ENCODE measurements around the gene ENPP7.
"Not testable (repeated sequence)": the region's sequence is repeated elsewhere in the genome, so short reads cannot be mapped to it uniquely, and the experiment has no call there.

Gene ENPP7

DNA sequence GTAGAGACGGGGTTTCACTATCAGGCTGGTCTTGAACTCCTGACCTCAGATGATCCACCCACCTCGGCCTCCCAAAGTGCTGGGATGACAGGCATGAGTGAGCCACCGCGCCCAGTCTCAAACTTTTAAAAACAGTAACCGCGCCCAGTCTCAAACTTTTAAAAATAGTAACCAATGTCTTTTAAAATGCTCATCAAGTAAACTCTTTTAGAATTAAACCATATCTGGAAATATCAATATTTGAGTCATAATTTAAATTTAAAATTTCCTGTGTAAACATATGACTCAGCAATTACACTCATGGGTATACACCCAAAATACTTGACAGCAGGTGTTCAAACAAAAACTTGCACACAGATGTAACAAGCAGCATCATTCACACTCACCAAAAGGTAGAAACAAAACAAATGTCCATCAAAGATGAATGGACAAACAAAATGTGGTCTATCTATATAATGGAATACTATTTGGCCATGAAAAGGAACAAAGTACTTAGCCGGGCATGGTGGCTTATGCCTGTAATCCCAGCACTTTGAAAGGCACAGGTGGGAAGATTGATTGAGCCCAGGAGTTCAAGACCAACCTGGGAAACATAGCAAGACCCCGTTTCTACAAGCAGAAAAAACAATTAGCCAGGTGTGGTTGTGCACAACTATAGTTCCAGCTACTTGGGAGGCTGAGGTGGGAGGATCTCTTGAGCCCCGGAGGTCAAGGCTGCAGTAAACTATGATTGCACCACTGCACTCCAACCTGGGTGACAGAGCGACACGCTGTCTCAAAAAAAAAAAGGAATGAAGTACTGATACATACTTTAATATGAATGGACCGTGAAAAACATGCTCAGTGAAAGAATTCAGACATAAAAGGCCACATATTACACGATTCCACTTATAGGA, 20.2 kb downstream of the ENPP7 start:
- peak; percentile 68 to 83 for DNase-seq

DNA sequence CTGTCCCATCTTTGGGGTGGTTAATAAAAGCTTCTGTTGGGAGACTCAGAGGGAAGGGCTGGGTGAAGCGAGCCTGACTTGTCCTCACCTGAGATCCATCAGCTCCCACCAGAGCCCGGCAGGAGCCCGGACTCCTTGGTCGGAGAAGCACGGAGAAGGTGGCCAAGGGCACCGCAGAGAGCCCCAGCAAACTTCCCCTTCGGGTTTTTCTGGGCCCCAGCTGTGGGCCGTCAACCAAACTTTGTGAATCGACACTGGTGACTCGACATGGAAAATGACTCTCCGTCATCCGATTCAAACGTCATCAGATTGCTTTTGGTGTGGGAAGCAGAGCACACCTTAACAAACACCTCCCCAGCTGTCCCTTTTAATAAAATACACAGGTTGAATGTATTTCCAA, 21.4 kb downstream of the ENPP7 start:
- DNase-seq, result no peak

DNA sequence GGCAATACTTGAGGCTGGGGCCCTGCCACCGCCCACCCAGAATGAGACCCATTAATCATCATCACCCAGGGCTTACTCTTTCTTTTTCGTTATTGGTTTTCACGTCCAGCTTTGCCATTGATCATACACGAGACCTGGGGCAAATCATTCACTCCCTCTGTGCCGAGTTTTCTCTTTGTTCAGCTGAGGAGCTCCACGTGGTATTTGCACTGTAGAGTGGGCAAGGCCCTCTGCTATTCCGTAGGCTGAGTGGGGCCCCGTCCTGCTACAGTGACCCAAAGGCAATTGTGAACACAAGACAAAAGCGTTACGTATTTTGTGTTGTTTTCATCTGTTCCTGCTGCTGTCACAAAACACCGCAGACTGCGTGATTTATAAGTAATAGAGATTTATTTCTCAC, 23.6 kb downstream of the ENPP7 start:
- no peak for DNase-seq

DNA sequence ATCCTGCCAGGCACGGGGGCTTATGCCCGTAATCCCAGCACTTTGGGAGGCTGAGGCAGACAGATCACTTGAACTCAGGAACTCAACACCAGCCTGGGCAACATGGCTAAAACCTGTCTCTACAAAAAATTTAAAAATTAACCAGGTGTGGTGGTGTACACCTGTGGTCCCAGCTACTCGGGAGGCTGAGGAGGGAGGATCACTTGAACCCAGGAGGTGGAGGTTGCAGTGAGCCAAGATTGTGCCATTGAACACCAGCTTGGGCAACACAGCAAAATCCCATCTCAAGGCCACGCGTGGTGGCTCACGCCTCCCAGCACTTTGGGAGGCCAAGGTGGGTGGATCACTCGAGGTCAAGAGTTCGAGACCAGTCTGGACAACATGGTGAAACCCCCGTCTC, 24.2 kb downstream of the ENPP7 start:
- not testable (repeated sequence) for DNase-seq

DNA sequence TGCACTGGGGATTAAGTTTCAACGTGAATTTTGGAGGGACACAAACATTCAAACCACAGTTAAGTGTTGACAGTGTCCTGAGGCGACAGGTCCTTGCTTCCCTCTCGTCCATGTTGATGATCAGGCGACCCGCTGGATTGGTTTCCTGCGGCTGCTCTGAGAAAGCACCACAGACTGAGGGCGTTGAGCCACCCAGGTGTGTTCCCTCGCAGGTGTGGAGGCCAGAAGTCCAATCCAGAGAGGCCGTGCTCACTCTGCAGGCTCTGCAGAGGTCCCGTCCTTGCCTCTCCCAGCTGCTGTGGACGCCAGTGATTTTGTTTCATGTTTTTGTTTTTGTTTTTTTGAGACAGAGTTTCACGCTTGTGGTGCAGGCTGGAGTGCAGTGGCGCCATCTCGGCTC, 24.8 kb downstream of the ENPP7 start:
- no peak for DNase-seq

DNA sequence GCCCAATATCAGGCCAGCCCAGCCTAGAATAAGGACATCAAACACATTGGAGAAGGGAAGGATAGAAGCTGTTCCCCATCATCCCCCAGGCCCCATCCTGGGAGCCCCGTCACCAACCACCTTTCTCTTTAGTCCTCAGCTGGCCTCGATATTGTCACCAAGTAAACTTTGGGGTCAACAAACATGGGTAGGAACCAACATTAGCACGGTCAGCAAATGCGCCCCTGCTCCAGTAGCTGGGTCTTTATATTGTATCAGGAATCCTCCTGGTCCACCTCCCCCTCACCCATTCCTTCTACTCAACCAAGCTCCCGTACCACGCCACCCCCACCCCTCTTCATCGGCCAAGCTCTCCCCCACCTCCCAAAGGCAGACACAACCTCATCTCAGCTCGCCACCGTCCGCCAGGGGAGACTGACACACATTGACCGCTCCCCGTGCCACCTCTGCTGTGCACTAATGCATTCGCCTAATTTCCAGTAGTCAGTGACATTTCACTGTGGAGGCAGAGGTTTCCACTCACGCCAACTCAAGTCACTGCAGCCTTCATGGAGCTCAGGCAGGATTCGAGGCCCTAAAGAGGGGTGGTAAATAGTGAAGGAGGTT, 26.5 kb downstream of the ENPP7 start:
- no peak for DNase-seq

DNA sequence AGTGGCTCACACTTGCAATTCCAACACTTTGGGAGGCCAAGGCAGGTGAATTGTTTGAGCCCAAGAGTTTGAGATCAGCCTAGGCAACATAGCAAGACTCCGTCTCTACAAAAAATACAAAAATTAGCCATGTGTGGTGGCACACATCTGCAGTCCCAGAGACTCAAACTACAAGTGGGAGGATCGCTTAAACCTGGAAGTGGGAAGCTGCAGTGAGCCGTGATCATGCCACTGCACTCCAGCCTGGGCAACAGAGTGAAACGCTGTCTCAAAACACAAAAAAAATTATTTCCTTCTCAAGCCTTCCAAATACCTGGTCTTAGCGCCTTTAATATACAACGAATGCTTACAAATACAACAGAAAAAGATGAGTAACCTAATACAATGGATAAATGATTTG, 27.5 kb downstream of the ENPP7 start:
- DNase-seq, result no peak

DNA sequence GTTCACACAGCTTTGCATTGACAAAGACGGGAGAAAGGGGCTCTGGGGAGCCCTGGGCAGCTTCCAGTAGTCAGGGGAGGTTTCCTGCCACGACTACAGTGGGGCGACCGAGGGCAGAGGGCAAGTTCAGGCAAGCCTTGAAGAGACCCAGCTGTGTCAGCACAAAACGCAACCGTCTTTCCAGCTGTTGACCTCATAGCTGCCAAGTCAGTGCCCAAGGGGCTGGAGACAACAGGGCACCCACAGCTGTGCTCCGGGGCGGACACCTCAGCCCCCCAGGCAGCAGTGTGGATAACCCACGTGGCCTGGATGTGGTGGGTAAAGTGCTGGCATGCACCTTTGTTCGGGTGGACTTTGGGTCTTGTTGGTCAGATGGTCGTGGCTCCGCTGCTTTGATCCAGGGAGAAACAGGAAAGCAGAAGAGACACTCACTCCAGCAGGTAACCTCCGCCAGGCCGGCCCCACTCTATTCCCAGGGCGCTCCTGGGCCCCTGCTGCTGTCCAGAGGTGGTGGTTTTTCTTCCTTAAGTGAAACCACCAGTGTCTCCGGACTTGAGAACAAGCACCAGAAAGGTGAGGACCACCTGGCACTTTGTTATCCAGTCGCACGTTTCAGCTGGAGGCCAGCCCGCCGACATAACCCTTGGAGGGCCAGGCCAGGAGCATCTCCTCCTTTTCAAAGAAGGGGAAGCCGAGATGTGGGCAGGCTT, 29.6 kb downstream of the ENPP7 start:
- DNase-seq, result no peak

DNA sequence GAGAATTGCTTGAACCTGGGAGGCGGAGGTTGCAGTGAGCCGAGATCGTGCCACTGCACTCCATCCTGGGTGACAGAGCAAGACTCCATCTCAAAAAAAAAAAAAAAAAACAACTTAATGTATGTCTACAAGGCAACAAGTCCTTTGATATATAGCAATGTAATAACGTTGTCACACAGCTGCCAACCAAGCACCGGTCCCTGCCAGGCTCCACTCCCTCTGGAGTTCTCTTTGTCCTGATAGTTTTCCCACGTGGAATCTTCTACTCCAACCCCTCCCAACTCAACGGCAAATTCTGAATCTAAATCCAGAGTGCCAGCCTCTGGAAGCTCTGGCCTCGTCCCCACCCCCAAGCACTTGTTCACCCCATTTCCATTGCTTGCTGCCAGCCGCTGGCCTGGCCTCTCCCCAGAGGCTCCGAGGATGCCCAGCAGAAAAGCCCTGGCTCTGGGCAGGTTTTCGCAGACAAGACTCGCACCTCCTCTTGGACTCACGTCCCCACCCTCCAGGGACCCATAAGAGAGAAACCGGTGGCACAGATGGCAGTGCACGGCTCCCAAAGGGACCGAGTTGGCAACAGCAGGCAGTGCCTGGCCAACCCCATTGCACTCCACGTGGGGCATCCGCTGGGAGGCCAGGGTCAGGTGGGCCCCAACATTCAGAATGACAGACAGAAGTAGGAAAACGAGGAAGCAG, 31.3 kb downstream of the ENPP7 start:
- no peak for DNase-seq

DNA sequence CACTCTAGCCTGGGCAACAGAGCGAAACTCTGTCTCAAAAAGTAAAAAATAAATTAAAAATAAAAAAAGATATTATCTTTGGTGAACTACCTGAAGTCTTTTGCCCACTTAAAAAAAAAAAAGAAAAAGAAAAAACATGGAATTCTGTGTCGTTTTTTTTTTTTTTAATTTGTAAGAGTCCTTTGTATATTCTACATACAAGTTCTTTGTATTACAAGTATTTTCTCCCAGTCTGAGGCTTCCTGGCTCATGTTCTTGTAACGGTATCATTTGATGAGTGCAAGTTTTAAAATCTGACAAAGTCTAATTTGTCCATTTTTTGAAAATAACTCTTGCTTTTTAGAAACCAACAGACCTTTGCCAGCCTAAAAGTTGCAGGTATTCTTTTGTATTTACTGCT, 35.0 kb downstream of the ENPP7 start:
- no peak for DNase-seq

DNA sequence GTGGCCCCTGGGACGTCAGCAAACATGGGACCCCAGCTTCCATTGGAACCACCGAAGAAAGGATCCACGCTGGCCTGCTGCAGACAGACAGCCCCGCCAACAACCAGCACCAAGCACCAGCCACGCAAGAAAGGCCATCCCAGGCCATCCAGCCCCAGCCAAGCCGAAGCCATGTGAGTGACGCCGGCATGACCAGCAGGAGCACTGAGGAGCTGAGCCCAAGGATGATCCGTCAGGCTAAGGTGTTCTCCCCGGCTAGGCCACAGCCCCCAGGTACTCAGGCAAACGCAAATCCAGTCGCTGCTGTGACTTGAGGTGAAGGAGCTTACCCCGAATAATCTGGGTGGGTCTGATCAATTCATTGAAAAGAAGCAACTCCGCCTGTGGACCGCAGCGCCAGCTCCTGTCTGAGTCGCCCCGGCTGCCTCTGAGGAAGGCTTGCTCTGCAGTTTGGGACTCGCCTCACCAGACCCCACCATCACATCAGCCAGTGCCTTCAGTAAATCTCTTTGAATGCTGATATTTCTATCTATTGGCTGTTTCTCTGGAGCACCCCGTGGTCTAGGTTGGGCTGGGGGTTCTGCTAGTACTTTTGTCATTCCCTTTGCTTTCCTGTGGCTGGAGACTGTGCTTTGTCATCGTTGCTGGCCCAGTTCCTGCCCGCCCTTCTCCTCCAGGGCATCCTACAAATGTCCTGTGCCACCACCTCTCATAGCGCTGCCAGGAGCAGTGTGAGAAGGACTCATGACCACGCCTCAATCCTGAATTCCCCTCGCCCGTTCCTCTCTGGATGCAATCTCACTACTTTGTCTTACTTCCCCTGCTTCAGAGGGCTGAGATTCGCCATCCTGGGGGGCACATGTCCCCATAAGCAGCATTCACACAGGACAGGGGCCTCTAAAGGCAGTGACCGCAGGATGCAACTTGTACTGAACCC, 39.1 kb downstream of the ENPP7 start:
- DNase-seq, result no peak

DNA sequence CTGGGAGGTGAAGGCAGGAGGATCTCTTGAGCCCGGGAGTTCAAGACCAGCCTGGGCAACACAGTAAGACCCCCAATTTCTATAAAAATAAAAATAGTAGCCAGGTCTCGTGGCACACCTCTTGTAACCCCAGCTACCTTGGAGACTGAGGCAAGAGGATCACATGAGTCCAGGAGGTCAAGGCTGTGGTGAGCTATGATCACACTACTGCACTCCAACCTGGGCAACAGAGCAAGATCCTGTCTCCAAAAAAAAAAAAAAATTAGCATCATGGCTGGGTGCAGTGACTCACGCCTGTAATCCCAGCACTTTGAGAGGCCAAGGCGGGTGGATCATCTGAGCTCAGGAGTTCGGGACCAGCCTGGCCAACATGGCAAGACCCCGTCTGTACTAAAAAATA, 40.5 kb downstream of the ENPP7 start:
- DNase-seq, result no peak

DNA sequence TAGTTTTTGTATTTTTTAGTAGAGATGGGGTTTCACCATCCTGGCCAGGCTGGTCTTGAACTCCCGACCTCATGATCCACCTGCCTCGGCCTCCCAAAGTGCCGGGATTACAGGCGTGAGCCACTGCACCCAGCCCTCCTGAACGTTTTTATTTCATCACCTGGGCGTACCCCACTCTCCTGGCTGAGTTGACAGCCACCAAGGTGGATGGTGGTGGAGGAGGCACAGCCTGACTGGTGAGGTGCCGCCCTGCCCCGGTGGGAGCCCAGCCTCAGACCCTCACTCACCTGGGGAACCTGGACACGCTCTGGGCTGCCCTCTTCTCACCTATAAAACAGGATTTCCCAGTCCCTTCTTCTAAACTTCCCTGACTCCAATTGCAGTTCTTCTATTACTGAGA, 42.0 kb downstream of the ENPP7 start:
- DNase-seq, result not testable (repeated sequence)

DNA sequence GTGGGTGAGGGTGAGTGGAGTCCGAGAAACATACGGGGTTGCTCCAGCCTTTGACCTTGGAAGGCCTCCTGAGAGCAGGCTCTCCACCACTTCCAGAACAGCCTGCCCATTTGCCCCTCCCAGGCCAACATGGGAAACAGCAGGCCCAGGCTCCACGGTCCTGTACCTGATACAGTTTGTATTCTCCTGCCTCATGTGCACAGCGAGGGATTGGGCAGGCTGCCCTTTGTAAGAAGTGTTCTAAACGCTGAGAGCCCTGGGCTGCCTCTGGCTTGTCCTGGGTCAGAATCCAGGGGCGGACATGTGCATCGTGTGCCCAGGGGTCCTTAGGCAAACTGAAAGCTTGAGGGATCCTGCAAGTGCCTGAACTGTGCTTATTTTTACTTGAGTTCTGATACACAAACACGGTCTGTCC, 43.8 kb downstream of the ENPP7 start:
- no peak for DNase-seq

DNA sequence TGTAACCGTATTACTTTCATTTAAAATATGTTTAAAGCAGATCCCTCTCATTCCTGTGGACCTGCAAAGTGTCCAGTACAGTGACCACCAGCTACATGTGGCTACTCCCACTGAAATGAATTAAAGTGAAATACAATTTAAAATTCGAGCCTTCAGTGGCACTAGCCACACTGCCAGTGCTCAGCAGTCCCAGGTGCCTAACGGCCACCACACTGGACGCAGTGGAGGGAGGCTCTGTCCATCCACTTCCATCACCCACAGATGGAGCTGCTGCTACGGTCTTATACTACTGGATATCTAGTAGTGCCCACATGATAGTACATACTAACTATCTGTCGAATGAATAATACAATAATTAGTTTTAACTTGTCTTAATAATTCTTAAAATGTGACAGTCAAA, 44.9 kb downstream of the ENPP7 start:
- no peak for DNase-seq

DNA sequence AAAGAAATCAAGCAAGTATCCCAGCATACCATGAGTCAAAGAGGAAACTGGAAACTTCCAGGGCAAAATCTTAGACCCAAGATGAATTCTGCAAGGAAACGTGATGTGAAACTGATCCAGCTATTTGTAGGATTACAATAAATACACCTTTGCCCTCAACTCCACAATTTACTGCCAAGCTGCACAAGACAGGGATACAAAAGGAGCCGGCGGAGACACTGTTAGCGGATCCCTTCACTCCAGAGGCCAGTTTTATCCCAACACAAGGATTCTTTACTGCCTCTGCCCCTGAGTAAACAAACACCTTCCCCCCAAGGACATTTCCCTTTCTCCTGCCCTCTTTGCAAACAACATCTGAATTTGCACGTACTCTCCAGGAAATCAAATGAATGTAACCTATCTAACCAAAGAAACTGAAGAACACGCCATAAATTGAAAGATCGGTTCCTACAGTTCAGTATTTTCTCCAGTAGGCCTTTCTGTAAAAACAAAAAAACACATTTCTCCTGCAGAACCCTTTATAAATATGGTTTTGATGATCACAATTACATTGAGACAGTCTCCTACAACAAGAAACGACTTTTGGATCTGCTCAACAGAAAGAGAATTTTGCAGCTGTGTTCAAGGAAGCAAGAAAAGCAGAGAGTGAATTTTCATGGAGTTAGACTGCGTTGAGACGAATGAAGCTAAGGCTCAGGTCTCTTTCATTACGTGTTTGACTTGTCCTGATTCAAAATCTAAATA, 45.8 kb downstream of the ENPP7 start:
- no peak for DNase-seq

DNA sequence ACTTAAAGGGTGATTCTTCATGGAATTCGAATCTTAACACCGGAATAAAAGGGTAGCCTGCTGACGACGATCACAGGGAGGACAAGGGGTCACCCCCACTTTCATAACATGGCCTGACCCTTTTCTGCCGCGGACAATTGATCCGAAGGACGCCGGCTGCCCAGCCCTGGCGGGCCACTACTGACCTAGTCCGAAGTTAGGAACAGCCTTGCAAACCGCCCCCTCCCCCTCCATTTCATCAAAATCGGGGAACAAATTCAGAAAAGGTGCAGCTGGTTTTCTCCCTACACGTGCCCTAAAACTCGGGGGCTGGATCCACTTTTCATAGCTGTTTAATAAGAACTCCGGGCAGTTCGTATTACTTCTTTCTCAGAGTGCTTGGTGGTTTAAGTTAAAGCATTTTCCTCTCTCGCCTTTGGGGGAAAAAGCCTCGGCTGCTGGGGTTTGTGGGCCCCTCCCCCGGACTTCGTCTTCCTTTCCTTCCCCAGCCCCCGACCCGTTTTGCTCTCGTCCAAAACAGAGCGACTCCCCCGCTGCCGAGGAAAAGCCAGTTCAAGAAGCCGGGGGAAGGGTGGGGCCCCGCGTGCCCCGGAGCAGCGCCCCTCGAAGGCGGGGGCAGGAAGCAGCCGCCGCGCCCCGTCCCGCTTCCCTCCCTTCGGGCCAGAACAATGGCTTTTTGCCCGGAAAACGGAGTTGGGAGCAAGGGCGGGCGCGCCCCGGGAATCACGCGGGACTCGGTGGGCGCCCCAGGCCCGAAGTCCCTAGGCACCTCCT, 46.6 kb downstream of the ENPP7 start:
- peak; percentile 72 to 84 for DNase-seq

DNA sequence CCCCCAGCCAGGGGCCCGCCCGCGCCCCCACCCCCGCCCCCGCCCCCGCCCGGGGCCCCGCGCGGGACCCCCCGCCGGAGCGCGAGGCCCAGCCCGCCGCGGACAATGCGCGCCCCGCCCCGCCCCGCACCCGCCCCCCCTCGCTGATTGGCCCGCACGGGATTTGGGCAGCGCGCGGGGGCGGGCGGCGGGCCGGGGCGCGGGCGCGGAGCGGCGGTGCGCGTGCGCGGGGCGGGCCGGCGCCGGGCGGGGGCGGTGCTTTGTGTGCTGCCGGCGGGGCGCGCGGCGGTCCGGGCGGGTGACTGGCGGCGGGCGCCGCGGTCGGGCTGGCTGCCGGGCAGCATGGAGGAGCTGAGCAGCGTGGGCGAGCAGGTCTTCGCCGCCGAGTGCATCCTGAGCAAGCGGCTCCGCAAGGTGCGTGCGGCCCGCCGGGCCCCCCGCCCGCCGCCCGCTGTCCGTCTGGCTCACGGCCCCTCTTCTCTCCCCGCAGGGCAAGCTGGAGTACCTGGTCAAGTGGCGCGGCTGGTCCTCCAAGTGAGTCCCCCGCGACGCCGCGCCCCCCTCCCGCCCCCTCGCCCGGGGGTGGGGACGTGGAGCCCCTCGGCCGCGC, 47.3 kb downstream of the ENPP7 start, which contains the start of gene CBX2:
TSS of gene CBX2 (plus strand) at position 255 of the 610 bp plus-strand sequence. CDS start at position 343, 88 bp downstream.
- DNase-seq, result peak; percentile 72 to 84

DNA sequence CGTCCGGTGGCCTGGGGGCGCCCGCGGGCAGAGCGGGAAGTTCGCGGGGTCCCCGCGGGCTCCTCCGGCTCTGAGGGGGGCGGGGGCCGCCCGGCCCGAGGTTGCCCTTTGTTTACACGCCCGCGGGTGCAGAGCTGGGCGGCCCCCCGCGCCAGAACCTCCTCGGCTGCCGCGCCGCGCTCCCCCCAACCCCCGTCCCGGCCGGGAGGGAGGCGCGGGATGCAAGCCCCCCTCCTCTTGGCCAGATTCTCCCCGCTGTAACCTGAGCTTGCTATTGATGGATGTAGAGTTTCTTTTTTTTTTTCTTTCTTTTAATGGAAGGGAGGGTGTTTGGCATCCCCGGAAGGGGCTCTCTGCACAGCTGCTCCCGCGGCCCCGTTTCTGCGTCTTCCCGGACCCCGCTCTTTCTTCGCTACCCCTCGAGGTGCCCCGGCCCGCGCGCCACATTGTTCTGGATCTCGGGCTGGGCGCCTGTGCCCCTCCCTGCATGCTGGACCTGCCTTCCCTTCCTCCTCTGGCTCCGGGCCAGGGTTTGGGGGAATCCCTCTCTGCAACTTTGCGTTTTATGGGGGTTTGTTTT, 47.9 kb downstream of the ENPP7 start:
- peak in 1 of 2 experiments; percentile 47 for DNase-seq
